ENCODE measurements around the gene MRPL40.

Gene MRPL40

DNA sequence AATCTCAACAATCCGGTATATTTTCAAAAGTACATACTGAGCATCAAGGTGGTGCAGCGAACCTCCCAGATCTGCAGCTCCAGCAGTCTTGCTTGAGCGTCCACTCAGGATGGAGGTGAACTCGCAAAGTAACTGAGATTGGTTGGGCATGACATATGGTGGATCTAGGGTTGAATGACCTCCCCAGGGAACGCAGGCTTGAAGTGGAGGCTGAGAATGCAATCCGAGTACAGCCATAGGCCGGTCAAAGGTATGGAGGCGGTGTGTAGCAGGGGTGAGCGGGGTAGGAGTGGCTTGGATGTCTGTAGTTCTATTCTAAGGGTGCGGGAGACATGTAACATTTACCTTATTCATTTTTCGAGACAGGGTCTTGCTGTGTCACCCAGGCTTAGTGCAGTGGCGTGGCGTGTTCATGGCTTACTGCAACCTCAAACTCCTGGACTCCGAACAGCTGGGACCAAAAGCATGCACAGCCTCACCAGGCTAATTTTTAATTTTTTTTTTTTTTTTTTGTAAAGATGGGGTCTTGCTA is 15.8 kb downstream of the MRPL40 start (continued):
- TF ChIP-seq KLF16 (tag by site-specific recombination; IDR thresholded peaks at IDR 0.05) (no peak), HOXA7 (CRISPR knock-in tag; IDR thresholded peaks at IDR 0.05; ENCODE audit: borderline replicate concordance) (no peak), ZNF2 (tag by site-specific recombination; IDR thresholded peaks at IDR 0.05) (peak; percentile 64; the same call in 1 of the 2 replicates), SALL2 (tag by site-specific recombination; IDR thresholded peaks at IDR 0.05; ENCODE audit: borderline replicate concordance) (no peak), ZXDB (tag by site-specific recombination; IDR thresholded peaks at IDR 0.05) (peak; percentile 83), ZNF175 (tag by site-specific recombination; IDR thresholded peaks at IDR 0.05) (no peak), ZNF140 (tag by site-specific recombination; IDR thresholded peaks at IDR 0.05) (no peak), ZNF23 (tag by site-specific recombination; IDR thresholded peaks at IDR 0.05; ENCODE audit: borderline replicate concordance) (no peak), ZNF544 (tag by site-specific recombination; IDR thresholded peaks at IDR 0.05) (no peak), BCL11B (tag by site-specific recombination; IDR thresholded peaks at IDR 0.05; ENCODE audit: low read depth) (no peak; the same call in 1 of the 2 replicates), ZNF391 (tag by site-specific recombination; IDR thresholded peaks at IDR 0.05; ENCODE audit: borderline replicate concordance, low read depth) (no peak), ZNF501 (tag by site-specific recombination; IDR thresholded peaks at IDR 0.05) (0 out of 2 replicates have a peak, but pooled peaks have one; percentile 52), ELK4 (IDR thresholded peaks at IDR 0.05; ENCODE audit: borderline replicate concordance, low read depth, low read length) (no peak), ZFHX2 (tag by site-specific recombination; conservative IDR thresholded peaks at IDR 0.05) (peak; percentile 47; the same call in 1 of the 2 replicates), ZNF654 (tag by site-specific recombination; IDR thresholded peaks at IDR 0.05; ENCODE audit: low read depth) (no peak), GLIS1 (tag by site-specific recombination; IDR thresholded peaks at IDR 0.05) (peak; percentile 47; the same call in 1 of the 2 replicates), ZNF585B (tag by site-specific recombination; IDR thresholded peaks at IDR 0.05) (no peak), ZNF549 (tag by site-specific recombination; IDR thresholded peaks at IDR 0.05) (no peak), ZNF133 (tag by site-specific recombination; IDR thresholded peaks at IDR 0.05) (no peak), ZNF132 (tag by site-specific recombination; IDR thresholded peaks at IDR 0.05; ENCODE audit: borderline replicate concordance) (no peak), ZNF473 (tag by site-specific recombination; IDR thresholded peaks at IDR 0.05) (no peak), ZNF24 (tag by site-specific recombination; IDR thresholded peaks at IDR 0.05) (no peak), ZNF266 (tag by site-specific recombination; IDR thresholded peaks at IDR 0.05; ENCODE audit: low read depth) (no peak), KLF9 (tag by site-specific recombination; IDR thresholded peaks at IDR 0.05; ENCODE audit: low read depth) (no peak), TRIM28 (IDR thresholded peaks at IDR 0.05; ENCODE audit: borderline replicate concordance, low read length) (no peak), KLF10 (tag by site-specific recombination; IDR thresholded peaks at IDR 0.05) (no peak), ZNF792 (tag by site-specific recombination; IDR thresholded peaks at IDR 0.05) (no peak), HOXC10 (CRISPR knock-in tag; IDR thresholded peaks at IDR 0.05) (no peak), ZEB2 (tag by site-specific recombination; IDR thresholded peaks at IDR 0.05) (peak; percentile 34; the same call in 1 of the 2 replicates)
- TF ChIP-seq, protein P1, sequence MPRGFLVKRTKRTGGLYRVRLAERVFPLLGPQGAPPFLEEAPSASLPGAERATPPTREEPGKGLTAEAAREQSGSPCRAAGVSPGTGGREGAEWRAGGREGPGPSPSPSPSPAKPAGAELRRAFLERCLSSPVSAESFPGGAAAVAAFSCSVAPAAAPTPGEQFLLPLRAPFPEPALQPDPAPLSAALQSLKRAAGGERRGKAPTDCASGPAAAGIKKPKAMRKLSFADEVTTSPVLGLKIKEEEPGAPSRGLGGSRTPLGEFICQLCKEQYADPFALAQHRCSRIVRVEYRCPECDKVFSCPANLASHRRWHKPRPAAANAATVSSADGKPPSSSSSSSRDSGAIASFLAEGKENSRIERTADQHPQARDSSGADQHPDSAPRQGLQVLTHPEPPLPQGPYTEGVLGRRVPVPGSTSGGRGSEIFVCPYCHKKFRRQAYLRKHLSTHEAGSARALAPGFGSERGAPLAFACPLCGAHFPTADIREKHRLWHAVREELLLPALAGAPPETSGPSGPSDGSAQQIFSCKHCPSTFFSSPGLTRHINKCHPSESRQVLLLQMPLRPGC (tag by site-specific recombination; IDR thresholded peaks at IDR 0.05): no peak
- TF ChIP-seq, protein P2, sequence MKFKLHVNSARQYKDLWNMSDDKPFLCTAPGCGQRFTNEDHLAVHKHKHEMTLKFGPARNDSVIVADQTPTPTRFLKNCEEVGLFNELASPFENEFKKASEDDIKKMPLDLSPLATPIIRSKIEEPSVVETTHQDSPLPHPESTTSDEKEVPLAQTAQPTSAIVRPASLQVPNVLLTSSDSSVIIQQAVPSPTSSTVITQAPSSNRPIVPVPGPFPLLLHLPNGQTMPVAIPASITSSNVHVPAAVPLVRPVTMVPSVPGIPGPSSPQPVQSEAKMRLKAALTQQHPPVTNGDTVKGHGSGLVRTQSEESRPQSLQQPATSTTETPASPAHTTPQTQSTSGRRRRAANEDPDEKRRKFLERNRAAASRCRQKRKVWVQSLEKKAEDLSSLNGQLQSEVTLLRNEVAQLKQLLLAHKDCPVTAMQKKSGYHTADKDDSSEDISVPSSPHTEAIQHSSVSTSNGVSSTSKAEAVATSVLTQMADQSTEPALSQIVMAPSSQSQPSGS (tag by site-specific recombination; IDR thresholded peaks at IDR 0.05; ENCODE audit: low read depth): no peak
- TF ChIP-seq, protein P3, sequence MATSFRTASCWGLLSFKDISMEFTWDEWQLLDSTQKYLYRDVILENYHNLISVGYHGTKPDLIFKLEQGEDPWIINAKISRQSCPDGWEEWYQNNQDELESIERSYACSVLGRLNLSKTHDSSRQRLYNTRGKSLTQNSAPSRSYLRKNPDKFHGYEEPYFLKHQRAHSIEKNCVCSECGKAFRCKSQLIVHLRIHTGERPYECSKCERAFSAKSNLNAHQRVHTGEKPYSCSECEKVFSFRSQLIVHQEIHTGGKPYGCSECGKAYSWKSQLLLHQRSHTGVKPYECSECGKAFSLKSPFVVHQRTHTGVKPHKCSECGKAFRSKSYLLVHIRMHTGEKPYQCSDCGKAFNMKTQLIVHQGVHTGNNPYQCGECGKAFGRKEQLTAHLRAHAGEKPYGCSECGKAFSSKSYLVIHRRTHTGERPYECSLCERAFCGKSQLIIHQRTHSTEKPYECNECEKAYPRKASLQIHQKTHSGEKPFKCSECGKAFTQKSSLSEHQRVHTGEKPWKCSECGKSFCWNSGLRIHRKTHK (tag by site-specific recombination; IDR thresholded peaks at IDR 0.05): no peak
